Spleen (tissue), 11 donors: Measurements from ENCODE around the gene ADGRE1. TPM values are rescaled to one million over a fixed set of nuclear protein-coding genes. Genes with fewer than 3 reads are reported as not detected.

Experiments used
- DNase-seq: peaks from one replicate; pipeline ENCODE4 v3.0.0-alpha.2; 2020
- H3K27ac ChIP-seq, 8 donors: fragments of 200-600 bp; sonication (generic) in 7 of 8; 1 replicate in 4 of 8; 2 replicates in 4 of 8; pipeline versions ENCODE4 v1.5.0 to v1.8.0; 2016 to 2021; ENCODE audit warnings: inconsistent platforms in 4 of 8, mild to moderate bottlenecking in 4 of 8, moderate library complexity in 1 of 8
- H3K27me3 ChIP-seq, 7 donors: fragments of 200-600 bp; sonication (generic) in 6 of 7; replicated peaks in 1 of 7; 1 replicate in 4 of 7; 2 replicates in 3 of 7; pipeline versions ENCODE4 v1.5.0 to v1.8.0; 2016 to 2021; ENCODE audit warnings: inconsistent platforms in 3 of 7, mild to moderate bottlenecking in 1 of 7
- H3K36me3 ChIP-seq, 6 donors: fragments of 200-600 bp; sonication (generic) in 5 of 6; 1 replicate in 4 of 6; 2 replicates in 2 of 6; pipeline versions ENCODE4 v1.5.0 to v1.8.0; 2016 to 2021; ENCODE audit warnings: inconsistent platforms in 2 of 6
- H3K4me1 ChIP-seq, 6 donors: fragments of 200-600 bp; sonication (generic) in 5 of 6; 1 replicate in 3 of 6; 2 replicates in 3 of 6; pipeline versions ENCODE4 v1.5.0 to v1.8.0; 2016 to 2021; ENCODE audit warnings: inconsistent platforms in 3 of 6
- H3K4me3 ChIP-seq, 8 donors: fragments of 200-600 bp; sonication (generic) in 7 of 8; 1 replicate in 4 of 8; 2 replicates in 4 of 8; pipeline versions ENCODE4 v1.5.0 to v1.8.0; 2016 to 2021; ENCODE audit warnings: inconsistent platforms in 4 of 8, mild to moderate bottlenecking in 4 of 8, moderate library complexity in 2 of 8
- H3K9me3 ChIP-seq, 8 donors: fragments of 200-600 bp; sonication (generic) in 7 of 8; 1 replicate in 4 of 8; 2 replicates in 4 of 8; pipeline versions ENCODE4 v1.5.0 to v1.8.0; 2016 to 2021; ENCODE audit warnings: inconsistent platforms in 4 of 8
- POLR2A ChIP-seq, 3 donors: fragments of 450-650 bp; IDR thresholded peaks; one replicate each; pipeline ENCODE4 v1.5.1; 2017; ENCODE audit warnings: antibody characterized with exemption in 3 of 3, mild to moderate bottlenecking in 1 of 3
- POLR2AphosphoS5 ChIP-seq, 3 donors: sonication (generic); formaldehyde crosslinking; IDR thresholded peaks; one replicate each; pipeline ENCODE4 v1.5.1; 2017; ENCODE audit warnings: antibody characterized with exemption in 3 of 3
- WGBS, 5 donors: extraction: QIAGEN DNeasy Blood & Tissue Kit in 3 of 5; methylation state at CpG; one replicate each; pipeline versions ENCODE4 v1.1.5 to v1.1.7; 2013 to 2018; 5-methylcytosine and 5-hydroxymethylcytosine counted together
- intact Hi-C: fragments of 100-400 bp; cut with DNase I; formaldehyde crosslinking; loops from one replicate; pipeline ENCODE4 v1.15.0; 2023; ENCODE audit warnings: low total_unique reads
- polyA plus RNA-seq, 3 donors: library from polyadenylated mRNA; stranded (reverse); fragments of 200-250 nt; gene quantifications; one replicate each; pipeline ENCODE4 v1.2.1, GENCODE V29; 2013
- total RNA-seq, 7 donors: library from RNA; depleted of rRNA in 3 of 7; stranded (reverse); fragments of >200 nt in 3 of 7; fragmentation: NEBNext Ultra II Directional in 4 of 7; extraction: Animal tissue kit (Norgen Biotek cat#: 25700) in 4 of 7; gene quantifications; one replicate each; pipeline versions ENCODE4 v1.1.0 to v1.2.1, GENCODE V29; 2016 to 2021
- TF ChIP-seq, protein P1 (sequence below), 11 experiments: fragments of 200-600 bp in 7 of 11; fragments of 450-650 bp in 4 of 11; sonication (generic) in 4 of 11; IDR thresholded peaks in 8 of 11; conservative IDR thresholded peaks in 3 of 11; 1 replicate in 7 of 11; 2 replicates in 4 of 11; pipeline versions ENCODE4 v1.4.0 to v1.8.0; 2016 to 2021; ENCODE audit warnings: antibody characterized with exemption in 11 of 11, inconsistent platforms in 4 of 11, mild to moderate bottlenecking in 1 of 11
- donor health status: healthy with polysubstance abuse.
- donor health status: DM: no; HTN: no; CAD: no; lungs with moderate emphysema.
- donor health status: DM: no; HTN: no; CAD: no.
- donor health status: Bipolar disorder and iron deficiency.
- donor health status: healthy.
- donor health status: DM: no; HTN: no; CAD: no.
- donor health status: DM: yes; HTN: yes; CAD: no.

The ADGRE1 gene
- total and polyA plus RNA-seq, 10 donors, result 2.3 to 65.2 (median 22.5) TPM

DNA sequence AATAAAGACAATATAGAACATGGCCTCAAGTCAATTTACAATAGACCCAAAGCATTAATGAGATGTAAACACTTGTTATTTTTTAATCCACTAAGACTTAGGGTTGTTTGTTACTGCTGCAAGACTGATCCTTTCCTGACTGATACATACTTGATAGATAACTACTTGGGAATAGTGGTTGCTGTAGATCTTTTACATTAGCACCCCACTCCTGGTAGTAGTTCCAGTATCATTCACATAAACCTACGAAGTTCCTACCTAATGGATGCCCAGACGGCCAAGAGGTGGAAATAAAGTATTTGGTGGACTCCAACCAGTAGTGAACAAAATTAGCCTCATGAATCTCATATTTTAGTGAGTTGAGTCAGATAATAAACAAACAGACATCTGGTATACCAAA lies 26.9 kb downstream of the ADGRE1 start:
- WGBS, 5 donors, result 56 to 87% (median 74%) methylated on average over 2 of the region's 2 CpGs
- no peaks in the 10 kb centered on the region for H3K27me3 ChIP-seq
- H3K9me3 ChIP-seq, result peaks cover 5 to 35% (median 20%) of the 10 kb centered on the region in 8 donors
- no peaks in the 10 kb centered on the region for H3K4me1 ChIP-seq
- TF ChIP-seq POLR2A (IDR thresholded peaks at IDR 0.05) (no peak), POLR2AphosphoS5 (IDR thresholded peaks at IDR 0.05) (no peak)
- TF ChIP-seq, protein P1, sequence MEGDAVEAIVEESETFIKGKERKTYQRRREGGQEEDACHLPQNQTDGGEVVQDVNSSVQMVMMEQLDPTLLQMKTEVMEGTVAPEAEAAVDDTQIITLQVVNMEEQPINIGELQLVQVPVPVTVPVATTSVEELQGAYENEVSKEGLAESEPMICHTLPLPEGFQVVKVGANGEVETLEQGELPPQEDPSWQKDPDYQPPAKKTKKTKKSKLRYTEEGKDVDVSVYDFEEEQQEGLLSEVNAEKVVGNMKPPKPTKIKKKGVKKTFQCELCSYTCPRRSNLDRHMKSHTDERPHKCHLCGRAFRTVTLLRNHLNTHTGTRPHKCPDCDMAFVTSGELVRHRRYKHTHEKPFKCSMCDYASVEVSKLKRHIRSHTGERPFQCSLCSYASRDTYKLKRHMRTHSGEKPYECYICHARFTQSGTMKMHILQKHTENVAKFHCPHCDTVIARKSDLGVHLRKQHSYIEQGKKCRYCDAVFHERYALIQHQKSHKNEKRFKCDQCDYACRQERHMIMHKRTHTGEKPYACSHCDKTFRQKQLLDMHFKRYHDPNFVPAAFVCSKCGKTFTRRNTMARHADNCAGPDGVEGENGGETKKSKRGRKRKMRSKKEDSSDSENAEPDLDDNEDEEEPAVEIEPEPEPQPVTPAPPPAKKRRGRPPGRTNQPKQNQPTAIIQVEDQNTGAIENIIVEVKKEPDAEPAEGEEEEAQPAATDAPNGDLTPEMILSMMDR (IDR thresholded peaks at IDR 0.05 in 8 of 11, conservative IDR thresholded peaks at IDR 0.05 in 3 of 11), result no peak
- intact Hi-C loops, result loop anchor here (10.0 kb wide), 1 partner anchor 70 kb away; no protein-coding TSS in a partner anchor
- no peak for DNase-seq
- H3K4me3 ChIP-seq, result no peak overlapping the region
- peaks cover 0 to 78% (median 0%) of the 10 kb centered on the region in 6 donors for H3K36me3 ChIP-seq
- H3K27ac ChIP-seq, result no peak overlapping the region

DNA sequence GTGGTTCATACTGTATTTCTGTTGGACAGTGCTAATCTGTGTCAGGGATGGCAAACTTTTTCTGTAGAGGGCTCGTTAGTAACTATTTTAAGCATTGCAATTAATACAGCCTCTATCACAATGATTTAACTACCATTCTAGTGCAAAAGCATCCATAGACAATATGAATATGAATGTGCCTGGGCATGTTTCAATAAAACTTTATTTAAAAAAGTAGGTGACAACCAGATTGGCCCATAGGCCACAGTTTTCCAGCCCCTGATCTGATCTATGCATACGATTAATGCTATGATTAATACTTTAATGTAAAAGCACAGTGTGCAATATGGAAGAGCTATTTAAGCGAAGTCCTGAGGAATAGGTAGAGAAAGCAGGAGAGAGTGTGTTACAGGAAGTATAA lies 29.6 kb downstream of the ADGRE1 start:
- Histone ChIP-seq H3K27ac (no peak overlapping the region), H3K36me3 (peaks cover 0 to 88% (median 2%) of the 10 kb centered on the region in 6 donors), H3K9me3 (peaks cover 5 to 35% (median 20%) of the 10 kb centered on the region in 8 donors), H3K27me3 (no peaks in the 10 kb centered on the region), H3K4me3 (no peak overlapping the region), H3K4me1 (no peaks in the 10 kb centered on the region)
- DNase-seq, result no peak
- intact Hi-C loops, result loop anchor here (10.0 kb wide), 1 partner anchor 68 kb away; no protein-coding TSS in a partner anchor
- no peak for TF ChIP-seq POLR2A (IDR thresholded peaks at IDR 0.05)
- TF ChIP-seq, protein P1 (IDR thresholded peaks at IDR 0.05 in 8 of 11, conservative IDR thresholded peaks at IDR 0.05 in 3 of 11), result no peak
- no peak for TF ChIP-seq POLR2AphosphoS5 (IDR thresholded peaks at IDR 0.05)
- WGBS, 5 donors, result 85 to 95% (median 91%) methylated on average over 3 of the region's 3 CpGs

DNA sequence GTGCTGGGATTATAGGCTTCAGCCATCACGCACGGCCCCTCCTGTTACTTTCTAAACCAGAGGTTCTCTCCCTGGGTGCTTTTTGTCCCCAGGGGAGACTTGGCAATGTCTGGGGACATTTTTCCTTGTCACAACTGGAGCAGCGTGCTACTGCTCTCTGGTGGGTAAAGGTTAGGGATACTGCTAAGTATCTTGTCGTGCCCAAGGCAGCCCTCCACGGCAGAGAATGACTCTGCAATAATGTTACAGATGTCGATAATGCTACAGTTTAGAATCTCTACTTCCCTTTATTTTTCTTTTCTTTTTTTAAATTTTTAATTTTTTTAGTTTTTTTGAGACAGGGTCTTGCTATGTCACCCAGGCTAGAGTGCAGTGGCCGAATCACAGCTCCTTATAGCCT lies 38.0 kb downstream of the ADGRE1 start:
- H3K9me3 ChIP-seq, result peaks cover 2 to 27% (median 19%) of the 10 kb centered on the region in 8 donors
- intact Hi-C loops, result no loop called here
- 61 to 74% (median 71%) methylated on average over 7 of the region's 7 CpGs for WGBS, 5 donors
- H3K27ac ChIP-seq, result no peak overlapping the region
- H3K4me3 ChIP-seq, result no peak overlapping the region
- DNase-seq, result no peak
- H3K27me3 ChIP-seq, result peaks cover 0 to 5% (median 0%) of the 10 kb centered on the region in 7 donors
- TF ChIP-seq, protein P1 (IDR thresholded peaks at IDR 0.05 in 8 of 11, conservative IDR thresholded peaks at IDR 0.05 in 3 of 11), result no peak
- no peak for TF ChIP-seq POLR2A (IDR thresholded peaks at IDR 0.05)
- TF ChIP-seq POLR2AphosphoS5 (IDR thresholded peaks at IDR 0.05), result no peak
- peaks cover 0 to 94% (median 5%) of the 10 kb centered on the region in 6 donors for H3K36me3 ChIP-seq
- no peaks in the 10 kb centered on the region for H3K4me1 ChIP-seq

DNA sequence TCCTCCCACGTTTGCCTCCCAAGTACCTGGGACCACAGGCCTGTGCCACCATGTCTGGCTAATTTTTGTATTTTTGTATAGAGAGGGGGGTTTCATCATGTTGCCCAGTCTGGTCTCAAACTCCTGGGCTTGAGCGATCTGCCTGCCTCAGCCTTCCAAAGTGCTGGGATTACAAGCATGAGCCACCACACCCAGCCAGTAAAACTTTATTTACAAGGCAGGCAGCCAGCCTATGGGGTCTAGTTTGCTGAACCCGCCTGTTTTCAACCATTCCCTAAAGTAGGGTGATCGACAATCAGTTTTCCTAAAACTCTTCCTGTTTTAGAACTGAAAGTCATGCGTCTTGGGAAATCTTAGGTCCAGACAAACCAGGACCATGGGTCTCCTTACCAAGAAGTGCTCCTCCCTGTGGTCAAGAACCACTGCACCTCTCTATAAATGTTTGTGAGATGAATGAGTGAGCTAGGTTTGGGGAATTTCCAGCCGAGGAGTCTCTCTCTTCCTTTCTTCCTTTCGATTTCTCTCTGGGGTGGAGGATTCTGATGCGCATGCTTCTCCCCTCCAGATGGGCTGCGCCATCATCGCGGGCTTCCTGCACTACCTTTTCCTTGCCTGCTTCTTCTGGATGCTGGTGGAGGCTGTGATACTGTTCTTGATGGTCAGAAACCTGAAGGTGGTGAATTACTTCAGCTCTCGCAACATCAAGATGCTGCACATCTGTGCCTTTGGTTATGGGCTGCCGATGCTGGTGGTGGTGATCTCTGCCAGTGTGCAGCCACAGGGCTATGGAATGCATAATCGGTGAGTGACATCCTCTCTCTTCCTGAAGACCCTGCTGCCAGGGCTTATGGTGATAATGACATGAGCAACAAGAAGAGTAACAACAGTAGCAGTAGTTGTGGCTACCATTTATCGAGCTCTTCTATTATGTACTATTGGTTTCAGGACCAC lies 38.7 kb downstream of the ADGRE1 start:
- DNase-seq, result no peak
- Histone ChIP-seq H3K4me3 (no peak overlapping the region), H3K27ac (no peak overlapping the region), H3K36me3 (peaks cover 0 to 89% (median 4%) of the 10 kb centered on the region in 6 donors), H3K9me3 (peaks cover 2 to 34% (median 26%) of the 10 kb centered on the region in 8 donors), H3K27me3 (peaks cover 0 to 5% (median 0%) of the 10 kb centered on the region in 7 donors), H3K4me1 (no peaks in the 10 kb centered on the region)
- TF ChIP-seq, protein P1 (IDR thresholded peaks at IDR 0.05 in 8 of 11, conservative IDR thresholded peaks at IDR 0.05 in 3 of 11), result peak in 1 of 11 experiments; percentile 18
- no peak for TF ChIP-seq POLR2AphosphoS5 (IDR thresholded peaks at IDR 0.05)
- intact Hi-C loops, result no loop called here
- 68 to 80% (median 77%) methylated on average over 15 of the region's 15 CpGs for WGBS, 5 donors
